NCI-H2171 (cell line): Measurements from ENCODE around the gene FAM240B.

ENCODE experiments used
- DNase-seq: peaks from one replicate; lab custom pipeline; 2025; lab: John Stamatoyannopoulos, UW

FAM240B gene

GRCh38 chr9:38668791-38669466, 51.0 kb downstream of the FAM240B start:
- DNase-seq: no peak

GRCh38 chr9:38662763-38663593, 57.0 kb downstream of the FAM240B start:
- peak; percentile 13 for DNase-seq

- no peak for DNase-seq
Observed at GRCh38 chr9:38659538-38659937, 60.4 kb downstream of the FAM240B start.

- DNase-seq: no peak
Observed at GRCh38 chr9:38656896-38657295, 63.0 kb downstream of the FAM240B start.

- no peak for DNase-seq
Observed at GRCh38 chr9:38652486-38652885, 67.4 kb downstream of the FAM240B start.

GRCh38 chr9:38652044-38652443, 67.9 kb downstream of the FAM240B start:
- DNase-seq: no peak

GRCh38 chr9:38651400-38652042, 68.4 kb downstream of the FAM240B start:
- DNase-seq: no peak

- no peak for DNase-seq
Observed at GRCh38 chr9:38650564-38650963, 69.4 kb downstream of the FAM240B start.

- DNase-seq: no peak
Observed at GRCh38 chr9:38649731-38650363, 70.1 kb downstream of the FAM240B start.

- DNase-seq: no peak
Observed at GRCh38 chr9:38644601-38645000, 75.3 kb downstream of the FAM240B start.
